Urinary bladder (tissue), 4 donors: ENCODE data around the gene BCAR3. TPM values are rescaled to one million over a fixed set of nuclear protein-coding genes. Genes with fewer than 3 reads are reported as not detected.
A peak's percentile ranks its signal among the peaks of the same experiment; 100 is the strongest.

Source experiments
- DNase-seq: peaks from one replicate; pipeline ENCODE4 v3.0.0-alpha.2; 2015; ENCODE audit errors: extremely low spot score
- H3K27ac ChIP-seq: one replicate; pipeline ENCODE4 v1.5.1; 2013; ENCODE audit warnings: low read depth, mild to moderate bottlenecking, moderate library complexity
- H3K36me3 ChIP-seq: one replicate; pipeline ENCODE4 v1.6.1; 2013; ENCODE audit warnings: mild to moderate bottlenecking, moderate library complexity; ENCODE audit not compliant: insufficient read depth
- H3K4me1 ChIP-seq: one replicate; pipeline ENCODE4 v1.6.1; 2013; ENCODE audit warnings: mild to moderate bottlenecking, moderate library complexity; ENCODE audit not compliant: insufficient read depth
- H3K4me3 ChIP-seq: one replicate; pipeline ENCODE4 v1.5.1; 2013; ENCODE audit warnings: low read depth, low read length
- WGBS: extraction: QIAGEN DNeasy Blood & Tissue Kit; methylation state at CpG from one replicate; pipeline ENCODE4 v1.1.7; 2013; 5-methylcytosine and 5-hydroxymethylcytosine counted together
- polyA plus RNA-seq: library from polyadenylated mRNA; stranded (reverse); fragments of 200-250 nt; gene quantifications from one replicate; pipeline ENCODE4 v1.2.3, GENCODE V29; 2013
- total RNA-seq: library from RNA; depleted of rRNA; stranded (reverse); fragments of >200 nt; gene quantifications from one replicate; pipeline ENCODE4 v1.2.3, GENCODE V29; 2014
- donor health status: healthy with polysubstance abuse.
- donor health status: healthy.

The BCAR3 gene
- total and polyA plus RNA-seq, 2 donors: 14.5 TPM

- H3K4me3 ChIP-seq: peak overlapping the region; percentile 32
- H3K4me1 ChIP-seq: no peaks in the 10 kb centered on the region
- DNase-seq: no peak
- no peak overlapping the region for H3K27ac ChIP-seq
- H3K36me3 ChIP-seq: no peaks in the 10 kb centered on the region
- 22% methylated on average over 11 of the region's 11 CpGs for WGBS
Measured at GRCh38 chr1:93613898-93614297, 67.7 kb downstream of the BCAR3 start.

- no peaks in the 10 kb centered on the region for H3K36me3 ChIP-seq
- no peak overlapping the region for H3K4me3 ChIP-seq
- 82% methylated on average over 3 of the region's 3 CpGs for WGBS
- H3K4me1 ChIP-seq: no peaks in the 10 kb centered on the region
- no peak for DNase-seq
- H3K27ac ChIP-seq: no peak overlapping the region
Measured at GRCh38 chr1:93612510-93612909, 69.1 kb downstream of the BCAR3 start.

- 85% methylated on average over 5 of the region's 5 CpGs for WGBS
- H3K27ac ChIP-seq: no peak overlapping the region
- H3K36me3 ChIP-seq: no peaks in the 10 kb centered on the region
- DNase-seq: no peak
- H3K4me3 ChIP-seq: no peak overlapping the region
- H3K4me1 ChIP-seq: no peaks in the 10 kb centered on the region
Measured at GRCh38 chr1:93611668-93612067, 70.0 kb downstream of the BCAR3 start.

GRCh38 chr1:93609536-93609935 is 72.1 kb downstream of the BCAR3 start:
- Histone ChIP-seq H3K27ac (no peak overlapping the region), H3K36me3 (no peaks in the 10 kb centered on the region), H3K4me1 (no peaks in the 10 kb centered on the region), H3K4me3 (no peak overlapping the region)
- WGBS: 94% methylated on average over 8 of the region's 8 CpGs
- DNase-seq: no peak

- DNase-seq: no peak
- Histone ChIP-seq H3K36me3 (no peaks in the 10 kb centered on the region), H3K4me1 (no peaks in the 10 kb centered on the region), H3K27ac (no peak overlapping the region), H3K4me3 (no peak overlapping the region)
- 64% methylated on average over 15 of the region's 15 CpGs for WGBS
Measured at GRCh38 chr1:93608187-93609109, 73.2 kb downstream of the BCAR3 start.

- Histone ChIP-seq H3K36me3 (no peaks in the 10 kb centered on the region), H3K27ac (no peak overlapping the region), H3K4me3 (no peak overlapping the region), H3K4me1 (no peaks in the 10 kb centered on the region)
- 83% methylated on average over 5 of the region's 5 CpGs for WGBS
- no peak for DNase-seq
Measured at GRCh38 chr1:93607814-93608186, 73.8 kb downstream of the BCAR3 start.

- WGBS: 84% methylated on average over 4 of the region's 4 CpGs
- no peak for DNase-seq
- no peaks in the 10 kb centered on the region for H3K36me3 ChIP-seq
- no peak overlapping the region for H3K27ac ChIP-seq
- H3K4me1 ChIP-seq: no peaks in the 10 kb centered on the region
- no peak overlapping the region for H3K4me3 ChIP-seq
Measured at GRCh38 chr1:93605812-93606512, 75.7 kb downstream of the BCAR3 start.

- Histone ChIP-seq H3K36me3 (no peaks in the 10 kb centered on the region), H3K4me1 (no peaks in the 10 kb centered on the region), H3K27ac (no peak overlapping the region), H3K4me3 (no peak overlapping the region)
- no peak for DNase-seq
- WGBS: 94% methylated on average over 10 of the region's 10 CpGs
Measured at GRCh38 chr1:93605026-93605568, 76.5 kb downstream of the BCAR3 start.

GRCh38 chr1:93604411-93604810 is 77.2 kb downstream of the BCAR3 start:
- DNase-seq: no peak
- no peaks in the 10 kb centered on the region for H3K4me1 ChIP-seq
- 77% methylated on average over 1 of the region's 1 CpG for WGBS
- no peak overlapping the region for H3K27ac ChIP-seq
- no peak overlapping the region for H3K4me3 ChIP-seq
- H3K36me3 ChIP-seq: no peaks in the 10 kb centered on the region

GRCh38 chr1:93603601-93604000 is 78.0 kb downstream of the BCAR3 start:
- no peak for DNase-seq
- Histone ChIP-seq H3K4me1 (no peaks in the 10 kb centered on the region), H3K27ac (no peak overlapping the region), H3K36me3 (no peaks in the 10 kb centered on the region), H3K4me3 (no peak overlapping the region)
- WGBS: 80% methylated on average over 4 of the region's 4 CpGs

- Histone ChIP-seq H3K4me3 (no peak overlapping the region), H3K27ac (no peak overlapping the region), H3K36me3 (no peaks in the 10 kb centered on the region), H3K4me1 (no peaks in the 10 kb centered on the region)
- DNase-seq: no peak
- WGBS: 89% methylated on average over 3 of the region's 3 CpGs
Measured at GRCh38 chr1:93603106-93603505, 78.5 kb downstream of the BCAR3 start.

GRCh38 chr1:93602101-93602500 is 79.5 kb downstream of the BCAR3 start:
- WGBS: over 99% methylated on average over 4 of the region's 4 CpGs
- H3K4me1 ChIP-seq: no peaks in the 10 kb centered on the region

GRCh38 chr1:93601686-93602085 is 80.0 kb downstream of the BCAR3 start:
- Histone ChIP-seq H3K36me3 (no peaks in the 10 kb centered on the region), H3K4me3 (no peak overlapping the region), H3K27ac (no peak overlapping the region), H3K4me1 (no peaks in the 10 kb centered on the region)
- 93% methylated on average over 1 of the region's 1 CpG for WGBS
- DNase-seq: no peak

More at GRCh38 chr1:93602101-93602500, 79.5 kb downstream of the BCAR3 start:
- Histone ChIP-seq H3K36me3 (no peaks in the 10 kb centered on the region), H3K4me3 (no peak overlapping the region), H3K27ac (no peak overlapping the region)
- no peak for DNase-seq

- Histone ChIP-seq H3K4me3 (no peak overlapping the region), H3K36me3 (no peaks in the 10 kb centered on the region), H3K4me1 (no peaks in the 10 kb centered on the region), H3K27ac (no peak overlapping the region)
- DNase-seq: no peak
- WGBS: 94% methylated on average over 2 of the region's 2 CpGs
Measured at GRCh38 chr1:93600663-93601062, 81.0 kb downstream of the BCAR3 start.
